Smooth muscle cell of the brain vasculature (primary cell): Measurements from ENCODE around the gene PDAP1.
"Not testable (repeated sequence)": the region's sequence is repeated elsewhere in the genome, so short reads cannot be mapped to it uniquely, and the experiment has no call there.

Experiments
- DNase-seq: peaks from one replicate; pipeline ENCODE4 v3.0.0-alpha.2; 2012; ENCODE audit warnings: low read depth, low spot score

PDAP1 gene

GRCh38 chr7:99396418-99397296 lies 11.7 kb downstream of the PDAP1 start:
- DNase-seq: no peak

GRCh38 chr7:99395616-99396327 lies 12.6 kb downstream of the PDAP1 start:
- DNase-seq: no peak

- DNase-seq: no peak
Measured at GRCh38 chr7:99394188-99394502, 14.3 kb downstream of the PDAP1 start.

- no peak for DNase-seq
Measured at GRCh38 chr7:99393355-99394187, 14.8 kb downstream of the PDAP1 start.

GRCh38 chr7:99392659-99393354 lies 15.6 kb downstream of the PDAP1 start:
- DNase-seq: no peak

GRCh38 chr7:99392046-99392445 lies 16.4 kb downstream of the PDAP1 start:
- DNase-seq: no peak

- no peak for DNase-seq
Measured at GRCh38 chr7:99390941-99391602, 17.3 kb downstream of the PDAP1 start.

GRCh38 chr7:99389772-99390171 lies 18.6 kb downstream of the PDAP1 start:
- no peak for DNase-seq

GRCh38 chr7:99387912-99388311 lies 20.5 kb downstream of the PDAP1 start:
- no peak for DNase-seq

GRCh38 chr7:99387239-99387635 lies 21.2 kb downstream of the PDAP1 start:
- not testable (repeated sequence) for DNase-seq

- DNase-seq: no peak
Measured at GRCh38 chr7:99386584-99387238, 21.7 kb downstream of the PDAP1 start.

GRCh38 chr7:99385564-99385963 lies 22.8 kb downstream of the PDAP1 start:
- DNase-seq: no peak

GRCh38 chr7:99384523-99384922 lies 23.9 kb downstream of the PDAP1 start:
- DNase-seq: no peak

- no peak for DNase-seq
Measured at GRCh38 chr7:99383791-99384370, 24.5 kb downstream of the PDAP1 start.

GRCh38 chr7:99383203-99383602 lies 25.2 kb downstream of the PDAP1 start:
- DNase-seq: no peak

GRCh38 chr7:99381664-99382075 lies 26.7 kb downstream of the PDAP1 start:
- DNase-seq: no peak

GRCh38 chr7:99380823-99381663 lies 27.4 kb downstream of the PDAP1 start:
- no peak for DNase-seq

- DNase-seq: no peak
Measured at GRCh38 chr7:99380032-99380822, 28.2 kb downstream of the PDAP1 start.

- DNase-seq: not testable (repeated sequence)
Measured at GRCh38 chr7:99379693-99380031, 28.7 kb downstream of the PDAP1 start.
